GM23338 (cell line): Measurements from ENCODE around the gene PRR18. TPM values are rescaled to one million over a fixed set of nuclear protein-coding genes. Genes with fewer than 3 reads are reported as not detected.

Source experiments
- ATAC-seq: fragments of 200-7000 bp; cut with Tn5 transposase; 3 replicates; pipeline ENCODE4 v1.9.1; 2020
- DNase-seq: peaks from one replicate; pipeline ENCODE4 v3.0.0-alpha.2; 2015; ENCODE audit warnings: low spot score
- H2AFZ ChIP-seq: fragments of 200-600 bp; sonication (generic); 2 replicates; pipeline ENCODE4 v1.8.0; 2016; ENCODE audit warnings: antibody characterized with exemption, mild to moderate bottlenecking, moderate library complexity
- H3F3A ChIP-seq: fragments of 200-600 bp; sonication (generic); replicated peaks from 2 replicates; pipeline ENCODE4 v1.8.0; 2017; ENCODE audit warnings: antibody characterized with exemption, mixed run types, low read depth
- H3K27ac ChIP-seq: fragments of 200-600 bp; sonication (generic); 2 replicates; pipeline ENCODE4 v1.6.1; 2016; ENCODE audit warnings: low read depth
- H3K27me3 ChIP-seq: fragments of 200-600 bp; sonication (generic); 2 replicates; pipeline ENCODE4 v1.8.0; 2016; ENCODE audit warnings: mild to moderate bottlenecking, mixed run types, moderate library complexity; ENCODE audit not compliant: insufficient read depth
- H3K36me3 ChIP-seq: fragments of 200-600 bp; sonication (generic); 2 replicates; pipeline ENCODE4 v1.8.0; 2016; ENCODE audit warnings: mild to moderate bottlenecking; ENCODE audit not compliant: insufficient read depth
- H3K4me1 ChIP-seq: fragments of 200-600 bp; sonication (generic); 2 replicates; pipeline ENCODE4 v1.8.0; 2016; ENCODE audit warnings: mild to moderate bottlenecking, moderate library complexity; ENCODE audit not compliant: insufficient read depth
- H3K4me2 ChIP-seq: fragments of 200-600 bp; sonication (generic); 2 replicates; pipeline ENCODE4 v1.7.1; 2017; ENCODE audit warnings: mixed run types
- H3K4me3 ChIP-seq: fragments of 200-600 bp; sonication (generic); 2 replicates; pipeline ENCODE4 v1.6.1; 2016; ENCODE audit warnings: mixed run types
- H3K79me2 ChIP-seq: fragments of 200-600 bp; sonication (generic); replicated peaks from 2 replicates; pipeline ENCODE4 v1.8.0; 2017; ENCODE audit warnings: mild to moderate bottlenecking; ENCODE audit not compliant: insufficient read depth
- H3K9me2 ChIP-seq: fragments of 200-600 bp; sonication (generic); 2 replicates; pipeline ENCODE4 v1.8.0; 2017; ENCODE audit not compliant: insufficient read depth
- H4K20me1 ChIP-seq: fragments of 200-600 bp; sonication (generic); replicated peaks from 2 replicates; pipeline ENCODE4 v1.8.0; 2017; ENCODE audit warnings: mild to moderate bottlenecking; ENCODE audit not compliant: insufficient read depth
- H3K27ac Mint-ChIP-seq: 2 replicates; pipeline ENCODE4 v1.8.0; 2020; ENCODE audit warnings: inconsistent platforms, mild to moderate bottlenecking, moderate library complexity, mixed read lengths
- H3K27me3 Mint-ChIP-seq: 3 replicates; pipeline ENCODE4 v1.8.0; 2022; ENCODE audit warnings: low read depth, mild to moderate bottlenecking, moderate library complexity, mixed read lengths, inconsistent platforms; ENCODE audit not compliant: insufficient read depth, poor library complexity
- H3K36me3 Mint-ChIP-seq: 3 replicates; pipeline ENCODE4 v1.8.0; 2021; ENCODE audit warnings: low read depth, mild to moderate bottlenecking, inconsistent platforms, moderate library complexity, mixed read lengths
- H3K4me1 Mint-ChIP-seq: 3 replicates; pipeline ENCODE4 v1.8.0; 2020; ENCODE audit warnings: mild to moderate bottlenecking, inconsistent platforms, mixed read lengths
- H3K4me3 Mint-ChIP-seq: 3 replicates; pipeline ENCODE4 v1.8.0; 2021; ENCODE audit warnings: moderate library complexity, mild to moderate bottlenecking, inconsistent platforms, mixed read lengths
- H3K9me3 Mint-ChIP-seq: 3 replicates; pipeline ENCODE4 v1.8.0; 2020; ENCODE audit warnings: moderate library complexity, mild to moderate bottlenecking, inconsistent platforms, mixed read lengths
- ETS1 ChIP-seq: IDR thresholded peaks from 2 replicates; pipeline ENCODE4 v1.6.1; 2016; ENCODE audit warnings: antibody characterized with exemption
- EZH2 ChIP-seq: fragments of 200-600 bp; sonication (generic); IDR thresholded peaks from one replicate; pipeline ENCODE4 v1.8.0; 2017; ENCODE audit warnings: antibody characterized with exemption, mild to moderate bottlenecking, low read depth; ENCODE audit not compliant: unreplicated experiment
- EZH2phosphoT487 ChIP-seq: fragments of 200-600 bp; sonication (generic); IDR thresholded peaks from one replicate; pipeline ENCODE4 v1.8.1; 2018; ENCODE audit warnings: antibody characterized with exemption; ENCODE audit not compliant: unreplicated experiment
- JUNB ChIP-seq: IDR thresholded peaks from one replicate; pipeline ENCODE4 v1.6.1; 2016; ENCODE audit warnings: antibody characterized with exemption; ENCODE audit not compliant: unreplicated experiment
- NANOG ChIP-seq: IDR thresholded peaks from 2 replicates; pipeline ENCODE4 v1.6.1; 2016; ENCODE audit warnings: antibody characterized with exemption, borderline replicate concordance
- REST ChIP-seq: IDR thresholded peaks from one replicate; pipeline ENCODE4 v1.6.1; 2018; ENCODE audit warnings: antibody characterized with exemption; ENCODE audit not compliant: unreplicated experiment
- STAT1 ChIP-seq: IDR thresholded peaks from one replicate; pipeline ENCODE4 v1.6.1; 2016; ENCODE audit warnings: antibody characterized with exemption; ENCODE audit not compliant: unreplicated experiment
- ZNF114 ChIP-seq: fragments of 250-450 bp; sonication (Bioruptor Pico); IDR thresholded peaks from 2 replicates; pipeline ENCODE4 v1.5.0; 2020; ENCODE audit warnings: mild to moderate bottlenecking, moderate library complexity
- ZNF331 ChIP-seq: fragments of 250-450 bp; sonication (Bioruptor Pico); IDR thresholded peaks from 2 replicates; pipeline ENCODE4 v1.5.0; 2020; ENCODE audit warnings: low read depth, mild to moderate bottlenecking, moderate library complexity
- polyA plus RNA-seq: library from polyadenylated mRNA; unstranded; fragments of >200 nt; fragmentation: Nextera tagmentation; extraction: Ambion mirVana; gene quantifications from 2 replicates; pipeline ENCODE4 v1.2.1, GENCODE V29; 2016
- total RNA-seq: library from RNA; depleted of rRNA; stranded (reverse); fragments of >200 nt; shearing (Covaris generic); gene quantifications from 2 replicates; pipeline ENCODE4 v1.2.3, GENCODE V29; 2014

PRR18 gene
- total and polyA plus RNA-seq, 2 experiments from 2014 or later: 0.24 TPM; not detected in 1

- no peak for TF ChIP-seq ZNF331
- no peak for TF ChIP-seq ETS1
- TF ChIP-seq JUNB: no peak
Measured at GRCh38 chr6:166274739-166275370, 33.3 kb downstream of the PRR18 start (continued).

GRCh38 chr6:166274163-166274562, 34.0 kb downstream of the PRR18 start:
- no peak overlapping the region for H2AFZ ChIP-seq
- peaks cover under 1% of the 10 kb centered on the region; the same call in 2 of the 3 replicates for H3K4me1 Mint-ChIP-seq
- peaks cover 8% of the 10 kb centered on the region for H3K27me3 ChIP-seq
- no peaks in the 10 kb centered on the region for H3K79me2 ChIP-seq
- no peak for DNase-seq
- no peaks in the 10 kb centered on the region for H3K36me3 Mint-ChIP-seq
- no peak overlapping the region for H3K27ac Mint-ChIP-seq
- ATAC-seq: no peak
- H3K9me2 ChIP-seq: no peaks in the 10 kb centered on the region
- no peaks in the 10 kb centered on the region for H3K4me1 ChIP-seq
- H3K36me3 ChIP-seq: no peaks in the 10 kb centered on the region
- no peaks in the 10 kb centered on the region for H4K20me1 ChIP-seq
- H3K4me3 Mint-ChIP-seq: no peak overlapping the region
- peaks cover 20% of the 10 kb centered on the region for H3K27me3 Mint-ChIP-seq
- H3K9me3 Mint-ChIP-seq: no peaks in the 10 kb centered on the region
- H3F3A ChIP-seq: peaks cover 7% of the 10 kb centered on the region
- TF ChIP-seq EZH2phosphoT487 (no peak), REST (no peak), NANOG (no peak), ETS1 (no peak), EZH2 (no peak), ZNF114 (no peak), JUNB (no peak), STAT1 (no peak)
- H3K4me2 ChIP-seq: no peak overlapping the region
- H3K27ac ChIP-seq: no peak overlapping the region
- no peak overlapping the region for H3K4me3 ChIP-seq
